OCI-LY1 (cell line): Measurements from ENCODE around the gene FNDC5.

Experiments used
- H2AFZ ChIP-seq: fragments of 200-600 bp; sonication (generic), shearing (Covaris generic); 2 replicates; pipeline ENCODE4 v1.6.0; 2014; ENCODE audit warnings: antibody characterized with exemption, mild to moderate bottlenecking, low read length
- H3F3A ChIP-seq: fragments of 200-600 bp; sonication (generic), shearing (Covaris generic); 2 replicates; pipeline ENCODE4 v1.6.0; 2014; ENCODE audit warnings: mild to moderate bottlenecking, antibody characterized with exemption, low read length, moderate library complexity; ENCODE audit not compliant: insufficient read depth
- H3K27ac ChIP-seq: fragments of 200-600 bp; sonication (generic); 2 replicates; pipeline ENCODE4 v1.5.1; 2014; ENCODE audit warnings: low read length, mixed run types, mild to moderate bottlenecking, low read depth; ENCODE audit not compliant: poor library complexity, severe bottlenecking
- H3K27me3 ChIP-seq: fragments of 200-600 bp; sonication (generic); 2 replicates; pipeline ENCODE4 v1.6.0; 2014; ENCODE audit warnings: antibody characterized with exemption, mild to moderate bottlenecking, low read length, moderate library complexity; ENCODE audit not compliant: insufficient read depth
- H3K36me3 ChIP-seq: fragments of 200-600 bp; sonication (generic); 2 replicates; pipeline ENCODE4 v1.6.1; 2014; ENCODE audit warnings: mild to moderate bottlenecking, antibody characterized with exemption, low read length, moderate library complexity, mixed read lengths; ENCODE audit not compliant: insufficient read depth
- H3K4me1 ChIP-seq: fragments of 200-600 bp; sonication (generic); 2 replicates; pipeline ENCODE4 v1.5.1; 2014; ENCODE audit warnings: mild to moderate bottlenecking, low read length, moderate library complexity; ENCODE audit not compliant: insufficient read depth, severe bottlenecking
- H3K4me2 ChIP-seq: fragments of 200-600 bp; sonication (generic), shearing (Covaris generic); 2 replicates; pipeline ENCODE4 v1.6.1; 2014; ENCODE audit warnings: low read length
- H3K4me3 ChIP-seq: fragments of 200-600 bp; sonication (generic); 2 replicates; pipeline ENCODE4 v1.5.1; 2014; ENCODE audit warnings: low read length, low read depth, mild to moderate bottlenecking, mixed read lengths; ENCODE audit not compliant: poor library complexity, severe bottlenecking
- H3K79me2 ChIP-seq: fragments of 200-600 bp; shearing (Covaris generic); 2 replicates; pipeline ENCODE4 v1.6.1; 2016; ENCODE audit warnings: mixed run types, low read length, mixed read lengths; ENCODE audit not compliant: insufficient read depth
- H3K9ac ChIP-seq: fragments of 200-600 bp; sonication (generic), shearing (Covaris generic); 2 replicates; pipeline ENCODE4 v1.6.1; 2014; ENCODE audit warnings: mild to moderate bottlenecking, low read length, mixed read lengths
- H3K9me2 ChIP-seq: fragments of 200-600 bp; sonication (generic), shearing (Covaris generic); 2 replicates; pipeline ENCODE4 v1.6.1; 2014; ENCODE audit warnings: low read depth, mild to moderate bottlenecking, low read length, mixed read lengths
- H3K9me3 ChIP-seq: fragments of 200-600 bp; shearing (Covaris generic); 2 replicates; pipeline ENCODE4 v1.6.1; 2014; ENCODE audit warnings: low read length, mixed read lengths
- H4K20me1 ChIP-seq: fragments of 200-600 bp; sonication (generic), shearing (Covaris generic); 2 replicates; pipeline ENCODE4 v1.6.0; 2016; ENCODE audit warnings: mild to moderate bottlenecking, low read length; ENCODE audit not compliant: insufficient read depth
- EZH2 ChIP-seq: fragments of 200-600 bp; sonication (generic), shearing (Covaris generic); IDR thresholded peaks from 2 replicates; pipeline ENCODE4 v1.8.0; 2017; ENCODE audit warnings: borderline replicate concordance, mixed run types, mild to moderate bottlenecking, antibody characterized with exemption, low read length, moderate library complexity, mixed read lengths
- TF ChIP-seq, protein P1 (sequence below): fragments of 200-600 bp; sonication (generic), shearing (Covaris generic); IDR thresholded peaks from 2 replicates; pipeline ENCODE4 v1.5.1; 2017; ENCODE audit warnings: mild to moderate bottlenecking, antibody characterized with exemption, low read length, moderate library complexity, mixed read lengths

The FNDC5 gene

DNA sequence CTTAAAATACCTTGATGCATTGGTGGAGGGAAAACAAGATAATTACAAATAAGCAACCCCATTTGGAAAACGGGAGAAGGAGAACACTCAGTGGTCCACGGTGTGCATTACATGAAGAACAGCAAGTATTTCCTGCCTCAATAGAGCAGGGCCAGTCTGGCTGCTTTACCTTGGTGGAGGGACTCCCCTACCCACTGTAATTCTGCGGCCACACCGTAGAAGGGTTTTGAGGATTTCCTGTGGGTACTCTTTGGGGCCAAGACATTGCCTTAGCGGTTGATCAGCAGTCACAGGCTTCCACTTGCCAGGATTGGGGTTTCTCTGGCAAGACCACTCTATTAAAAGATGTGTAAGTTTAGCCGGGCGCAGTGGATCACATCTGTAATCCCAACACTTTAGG, 46.8 kb upstream of the FNDC5 start:
- no peak overlapping the region for H3K27ac ChIP-seq
- no peak overlapping the region for H3K4me2 ChIP-seq
- no peak overlapping the region for H3K9ac ChIP-seq
- H3K9me2 ChIP-seq: no peaks in the 10 kb centered on the region
- H3F3A ChIP-seq: no peaks in the 10 kb centered on the region
- no peaks in the 10 kb centered on the region for H4K20me1 ChIP-seq
- TF ChIP-seq EZH2: no peak
- TF ChIP-seq, protein P1, sequence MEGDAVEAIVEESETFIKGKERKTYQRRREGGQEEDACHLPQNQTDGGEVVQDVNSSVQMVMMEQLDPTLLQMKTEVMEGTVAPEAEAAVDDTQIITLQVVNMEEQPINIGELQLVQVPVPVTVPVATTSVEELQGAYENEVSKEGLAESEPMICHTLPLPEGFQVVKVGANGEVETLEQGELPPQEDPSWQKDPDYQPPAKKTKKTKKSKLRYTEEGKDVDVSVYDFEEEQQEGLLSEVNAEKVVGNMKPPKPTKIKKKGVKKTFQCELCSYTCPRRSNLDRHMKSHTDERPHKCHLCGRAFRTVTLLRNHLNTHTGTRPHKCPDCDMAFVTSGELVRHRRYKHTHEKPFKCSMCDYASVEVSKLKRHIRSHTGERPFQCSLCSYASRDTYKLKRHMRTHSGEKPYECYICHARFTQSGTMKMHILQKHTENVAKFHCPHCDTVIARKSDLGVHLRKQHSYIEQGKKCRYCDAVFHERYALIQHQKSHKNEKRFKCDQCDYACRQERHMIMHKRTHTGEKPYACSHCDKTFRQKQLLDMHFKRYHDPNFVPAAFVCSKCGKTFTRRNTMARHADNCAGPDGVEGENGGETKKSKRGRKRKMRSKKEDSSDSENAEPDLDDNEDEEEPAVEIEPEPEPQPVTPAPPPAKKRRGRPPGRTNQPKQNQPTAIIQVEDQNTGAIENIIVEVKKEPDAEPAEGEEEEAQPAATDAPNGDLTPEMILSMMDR: no peak
- H3K4me3 ChIP-seq: no peak overlapping the region
- peaks cover 5% of the 10 kb centered on the region; the same call in 1 of the 2 replicates for H3K27me3 ChIP-seq
- H2AFZ ChIP-seq: no peak overlapping the region
- no peaks in the 10 kb centered on the region for H3K4me1 ChIP-seq
- no peaks in the 10 kb centered on the region for H3K36me3 ChIP-seq
- H3K9me3 ChIP-seq: no peaks in the 10 kb centered on the region
- H3K79me2 ChIP-seq: no peaks in the 10 kb centered on the region

DNA sequence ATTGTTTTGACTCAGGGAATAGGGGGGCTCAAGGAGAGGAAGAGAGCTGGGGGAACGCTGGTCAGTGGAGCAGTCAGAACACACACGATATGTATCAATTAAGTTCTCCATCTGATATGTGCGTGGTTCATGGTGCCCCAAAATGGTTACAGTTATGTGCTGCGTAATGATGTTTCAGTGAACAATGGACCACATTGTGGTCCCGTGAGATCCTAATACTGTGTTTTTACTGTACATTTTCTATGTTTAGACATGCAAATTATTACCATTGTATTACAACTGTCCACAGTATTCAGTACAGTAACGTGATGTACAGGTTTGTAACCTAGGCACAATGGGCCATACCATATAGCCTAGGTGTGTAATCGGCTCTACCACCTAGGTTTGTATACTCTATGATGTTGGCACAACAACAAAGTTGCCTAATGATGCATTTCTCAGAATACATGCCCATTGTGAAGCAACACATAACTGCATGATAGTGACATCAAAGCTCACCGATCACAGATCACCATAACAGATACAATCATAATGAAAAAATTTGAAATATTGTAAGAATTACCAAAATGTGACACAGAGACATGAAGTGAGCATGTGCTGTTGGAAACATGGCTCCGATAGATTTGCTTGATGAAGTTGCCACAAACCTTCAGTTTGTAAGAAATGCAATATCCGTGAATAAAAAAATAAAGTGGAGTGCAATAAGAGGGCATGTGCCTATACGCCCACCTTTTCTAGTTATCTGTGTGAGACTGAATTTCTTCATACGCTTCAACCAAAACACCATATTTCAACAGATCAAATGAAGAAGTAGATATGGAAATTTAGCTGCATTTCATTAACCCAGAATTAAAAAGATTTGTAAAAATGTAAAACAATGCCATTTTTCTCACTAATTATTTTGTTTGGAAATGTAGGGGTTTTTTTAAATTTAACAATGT, 45.3 kb upstream of the FNDC5 start:
- Histone ChIP-seq H2AFZ (no peak overlapping the region), H3K4me1 (no peaks in the 10 kb centered on the region), H3K27me3 (peaks cover 7% of the 10 kb centered on the region; the same call in 1 of the 2 replicates), H3F3A (no peaks in the 10 kb centered on the region), H3K9me2 (no peaks in the 10 kb centered on the region), H3K36me3 (no peaks in the 10 kb centered on the region), H3K79me2 (no peaks in the 10 kb centered on the region), H4K20me1 (no peaks in the 10 kb centered on the region), H3K27ac (no peak overlapping the region), H3K9me3 (no peaks in the 10 kb centered on the region), H3K4me3 (no peak overlapping the region), H3K9ac (no peak overlapping the region), H3K4me2 (no peak overlapping the region)
- no peak for TF ChIP-seq EZH2
- TF ChIP-seq, protein P1: no peak

DNA sequence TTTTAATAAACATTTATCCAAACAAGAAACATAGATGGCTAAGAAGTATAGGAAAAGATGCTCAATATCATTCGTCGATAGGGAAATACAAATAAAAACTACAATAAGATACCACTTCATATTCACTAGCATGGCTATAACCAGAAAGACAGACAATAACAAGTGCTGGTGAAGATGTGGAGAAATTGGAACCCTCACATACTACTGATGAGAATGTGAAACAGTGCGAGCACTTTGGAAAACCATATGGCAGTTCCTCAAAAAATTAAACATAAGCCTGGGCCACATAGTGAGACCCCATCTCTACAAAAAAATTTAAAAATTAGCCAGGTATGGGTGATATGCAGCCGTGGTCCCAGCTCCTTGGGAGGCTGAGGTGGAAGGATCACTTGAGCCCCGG, 39.6 kb upstream of the FNDC5 start:
- Histone ChIP-seq H3K4me1 (no peaks in the 10 kb centered on the region), H3K9me3 (no peaks in the 10 kb centered on the region), H3K36me3 (no peaks in the 10 kb centered on the region), H3K9ac (no peak overlapping the region), H4K20me1 (no peaks in the 10 kb centered on the region), H2AFZ (no peak overlapping the region), H3K4me2 (no peak overlapping the region), H3K9me2 (no peaks in the 10 kb centered on the region), H3F3A (no peaks in the 10 kb centered on the region), H3K27me3 (0 out of 2 replicates have a peak, but pooled peaks cover 3% of the 10 kb centered on the region), H3K4me3 (no peak overlapping the region), H3K79me2 (no peaks in the 10 kb centered on the region), H3K27ac (no peak overlapping the region)
- no peak for TF ChIP-seq EZH2
- TF ChIP-seq, protein P1: no peak
